ENCODE data around the gene EMP2. TPM values are rescaled to one million over a fixed set of nuclear protein-coding genes. Genes with fewer than 3 reads are reported as not detected.
"Not testable (repeated sequence)": the region's sequence is repeated elsewhere in the genome, so short reads cannot be mapped to it uniquely, and the experiment has no call there.

EMP2 gene
- total and polyA plus RNA-seq, 2 experiments from 2014 or later, result 29.1 to 93.4 TPM

DNA sequence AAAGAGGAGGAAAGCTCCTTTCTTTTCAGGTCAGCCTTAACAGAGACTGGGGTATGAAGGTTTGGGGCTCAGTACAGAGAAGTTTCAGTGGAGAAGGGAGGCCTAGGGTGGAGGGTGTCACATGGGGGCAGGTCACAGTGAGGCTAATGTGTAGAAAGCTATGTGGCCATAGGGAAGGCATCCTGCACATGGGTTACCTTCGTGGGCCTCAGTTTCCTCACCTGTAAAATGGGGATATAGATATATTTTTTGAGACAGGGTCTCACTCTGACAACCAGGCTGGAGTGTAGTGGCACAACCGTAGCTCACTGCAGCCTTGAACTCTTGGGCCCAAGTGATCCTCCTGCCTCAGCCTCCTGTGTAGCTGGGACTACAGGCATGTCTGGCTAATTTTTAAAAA, 41.8 kb downstream of the EMP2 start:
- no peaks in the 10 kb centered on the region for H3K79me2 ChIP-seq
- H4K20me1 ChIP-seq (ENCODE audit: insufficient read depth, poor library complexity, severe bottlenecking), result no peaks in the 10 kb centered on the region
- 100% methylated on average over 2 of the region's 2 CpGs for WGBS (ENCODE audit: low lambda C conversion rate, missing lambda C conversion rate)
- H2AFZ ChIP-seq, result no peak overlapping the region
- H3K4me1 ChIP-seq (ENCODE audit: insufficient read depth), result no peaks in the 10 kb centered on the region
- H3K4me2 ChIP-seq, result no peak overlapping the region
- no peaks in the 10 kb centered on the region for H3K9me2 ChIP-seq (replicated peaks; ENCODE audit: insufficient read depth)
- DNase-seq (ENCODE audit: low spot score), result no peak
- H3K27ac ChIP-seq, result no peak overlapping the region
- H3K27me3 ChIP-seq, result no peaks in the 10 kb centered on the region
- no peak for TF ChIP-seq EZH2phosphoT487 (IDR thresholded peaks at IDR 0.05; ENCODE audit: low read depth, severe bottlenecking, unreplicated experiment)
- no peak for TF ChIP-seq EZH2 (IDR thresholded peaks at IDR 0.05; ENCODE audit: borderline replicate concordance)
- TF ChIP-seq, protein P1, sequence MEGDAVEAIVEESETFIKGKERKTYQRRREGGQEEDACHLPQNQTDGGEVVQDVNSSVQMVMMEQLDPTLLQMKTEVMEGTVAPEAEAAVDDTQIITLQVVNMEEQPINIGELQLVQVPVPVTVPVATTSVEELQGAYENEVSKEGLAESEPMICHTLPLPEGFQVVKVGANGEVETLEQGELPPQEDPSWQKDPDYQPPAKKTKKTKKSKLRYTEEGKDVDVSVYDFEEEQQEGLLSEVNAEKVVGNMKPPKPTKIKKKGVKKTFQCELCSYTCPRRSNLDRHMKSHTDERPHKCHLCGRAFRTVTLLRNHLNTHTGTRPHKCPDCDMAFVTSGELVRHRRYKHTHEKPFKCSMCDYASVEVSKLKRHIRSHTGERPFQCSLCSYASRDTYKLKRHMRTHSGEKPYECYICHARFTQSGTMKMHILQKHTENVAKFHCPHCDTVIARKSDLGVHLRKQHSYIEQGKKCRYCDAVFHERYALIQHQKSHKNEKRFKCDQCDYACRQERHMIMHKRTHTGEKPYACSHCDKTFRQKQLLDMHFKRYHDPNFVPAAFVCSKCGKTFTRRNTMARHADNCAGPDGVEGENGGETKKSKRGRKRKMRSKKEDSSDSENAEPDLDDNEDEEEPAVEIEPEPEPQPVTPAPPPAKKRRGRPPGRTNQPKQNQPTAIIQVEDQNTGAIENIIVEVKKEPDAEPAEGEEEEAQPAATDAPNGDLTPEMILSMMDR (IDR thresholded peaks at IDR 0.05; ENCODE audit: poor library complexity), result no peak
- H3K9me3 ChIP-seq (ENCODE audit: low read depth), result no peaks in the 10 kb centered on the region
- H3K4me3 ChIP-seq, result no peak overlapping the region
- H3K36me3 ChIP-seq (replicated peaks; ENCODE audit: insufficient read depth, low read depth), result no peaks in the 10 kb centered on the region

DNA sequence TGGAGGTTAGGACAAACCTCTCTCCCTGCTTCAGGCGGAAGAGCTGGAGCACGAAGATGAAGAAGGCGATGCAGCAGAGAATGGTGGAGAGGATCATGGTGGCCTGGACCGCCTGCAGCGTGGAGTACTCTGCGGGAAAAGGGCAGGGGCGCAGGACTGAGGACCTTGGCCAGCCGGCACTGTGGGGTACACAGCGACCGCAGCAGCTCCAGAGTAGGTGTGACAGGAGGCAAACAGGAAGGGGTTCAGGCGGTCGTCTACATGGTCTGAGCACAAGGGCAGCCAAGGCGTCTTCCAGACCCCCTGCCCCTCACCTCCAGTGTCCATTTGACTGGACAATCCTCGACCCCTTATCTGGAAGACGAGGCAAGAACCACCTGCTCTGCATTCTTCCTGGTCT, 42.5 kb downstream of the EMP2 start:
- Histone ChIP-seq H2AFZ (no peak overlapping the region), H4K20me1 (ENCODE audit: insufficient read depth, poor library complexity, severe bottlenecking) (no peaks in the 10 kb centered on the region), H3K27ac (no peak overlapping the region), H3K9me3 (ENCODE audit: low read depth) (no peaks in the 10 kb centered on the region), H3K36me3 (replicated peaks; ENCODE audit: insufficient read depth, low read depth) (no peaks in the 10 kb centered on the region), H3K27me3 (no peaks in the 10 kb centered on the region), H3K79me2 (no peaks in the 10 kb centered on the region), H3K4me2 (no peak overlapping the region), H3K4me1 (ENCODE audit: insufficient read depth) (no peaks in the 10 kb centered on the region), H3K9me2 (replicated peaks; ENCODE audit: insufficient read depth) (no peaks in the 10 kb centered on the region), H3K4me3 (no peak overlapping the region)
- DNase-seq (ENCODE audit: low spot score), result no peak
- TF ChIP-seq EZH2 (IDR thresholded peaks at IDR 0.05; ENCODE audit: borderline replicate concordance), result no peak
- TF ChIP-seq, protein P1 (IDR thresholded peaks at IDR 0.05; ENCODE audit: poor library complexity), result no peak
- no peak for TF ChIP-seq EZH2phosphoT487 (IDR thresholded peaks at IDR 0.05; ENCODE audit: low read depth, severe bottlenecking, unreplicated experiment)
- 96% methylated on average over 15 of the region's 15 CpGs for WGBS (ENCODE audit: low lambda C conversion rate, missing lambda C conversion rate)

DNA sequence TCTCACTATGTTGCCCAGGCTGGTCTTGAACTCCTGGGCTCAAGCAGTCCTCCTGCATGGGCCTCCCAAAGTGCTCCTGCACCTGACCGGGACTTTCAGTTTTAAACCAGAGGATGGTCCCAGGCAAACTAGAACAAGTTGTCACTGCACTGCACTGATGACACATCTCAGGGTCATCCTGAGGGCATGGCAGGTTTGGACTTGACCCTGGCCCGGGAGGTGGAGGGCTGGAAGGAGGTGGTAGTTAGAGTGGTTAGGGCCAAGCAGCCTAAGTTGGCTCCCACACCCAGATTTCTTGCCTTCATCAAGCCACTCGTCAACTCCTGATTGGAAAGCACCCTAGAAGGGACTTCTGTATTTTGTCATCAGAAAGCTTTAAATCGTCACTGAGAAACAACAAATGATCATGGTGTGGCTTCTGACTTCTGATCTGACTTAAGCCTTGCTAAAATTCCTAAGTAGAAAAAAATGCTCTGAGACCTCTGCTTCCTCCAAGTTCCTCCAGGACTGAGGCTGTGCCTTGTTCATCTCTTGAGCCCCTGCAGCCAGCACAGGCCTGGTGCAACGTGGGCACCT, 43.5 kb downstream of the EMP2 start:
- TF ChIP-seq EZH2 (IDR thresholded peaks at IDR 0.05; ENCODE audit: borderline replicate concordance), result no peak
- Histone ChIP-seq H3K4me3 (no peak overlapping the region), H4K20me1 (ENCODE audit: insufficient read depth, poor library complexity, severe bottlenecking) (no peaks in the 10 kb centered on the region), H3K4me1 (ENCODE audit: insufficient read depth) (no peaks in the 10 kb centered on the region), H3K9me3 (ENCODE audit: low read depth) (no peaks in the 10 kb centered on the region), H2AFZ (no peak overlapping the region), H3K4me2 (no peak overlapping the region), H3K27ac (no peak overlapping the region), H3K79me2 (no peaks in the 10 kb centered on the region), H3K36me3 (replicated peaks; ENCODE audit: insufficient read depth, low read depth) (no peaks in the 10 kb centered on the region), H3K9me2 (replicated peaks; ENCODE audit: insufficient read depth) (no peaks in the 10 kb centered on the region), H3K27me3 (no peaks in the 10 kb centered on the region)
- WGBS (ENCODE audit: low lambda C conversion rate, missing lambda C conversion rate), result 85% methylated on average over 5 of the region's 5 CpGs
- DNase-seq (ENCODE audit: low spot score), result no peak

DNA sequence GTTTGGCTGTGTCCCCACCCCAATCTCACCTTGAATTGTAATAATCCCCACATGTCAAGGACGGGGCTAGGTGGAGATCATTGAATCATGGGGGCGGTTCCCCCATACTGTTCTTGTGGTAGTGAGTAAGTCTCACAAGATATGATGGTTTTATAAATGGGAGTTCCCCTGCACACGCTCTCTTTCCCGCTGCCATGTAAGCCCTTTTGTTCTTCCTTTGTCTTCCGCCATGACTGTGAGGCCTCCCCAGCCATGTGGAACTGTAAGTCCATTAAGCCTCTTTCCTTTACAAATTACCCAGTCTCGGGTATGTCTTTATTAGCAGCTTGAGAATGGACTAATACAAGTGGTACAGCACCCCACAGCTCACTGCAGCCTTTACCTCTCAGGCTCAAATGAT, 44.1 kb downstream of the EMP2 start:
- not testable (repeated sequence) for H3K36me3 ChIP-seq (replicated peaks; ENCODE audit: insufficient read depth, low read depth); H3K4me2 ChIP-seq
- WGBS (ENCODE audit: low lambda C conversion rate, missing lambda C conversion rate), result 94% methylated on average over 6 of the region's 6 CpGs

More for the DNA sequence above, 44.1 kb downstream of the EMP2 start:
- not testable (repeated sequence) for H3K4me1 ChIP-seq (ENCODE audit: insufficient read depth); H3K4me3 ChIP-seq; H3K27ac ChIP-seq; H2AFZ ChIP-seq; DNase-seq (ENCODE audit: low spot score); H3K9me3 ChIP-seq (ENCODE audit: low read depth); H3K79me2 ChIP-seq; H3K9me2 ChIP-seq (replicated peaks; ENCODE audit: insufficient read depth); H3K27me3 ChIP-seq; H4K20me1 ChIP-seq (ENCODE audit: insufficient read depth, poor library complexity, severe bottlenecking)
